ENCODE measurements around the gene ERC2. TPM values are rescaled to one million over a fixed set of nuclear protein-coding genes. Genes with fewer than 3 reads are reported as not detected.

Gene ERC2
- total and polyA plus RNA-seq, 2 of the 8 experiments (the other 6 are each of a cell fraction or from before 2014, with no cell fraction given) = 16.4 to 22.8 TPM

GRCh38 chr3:55571216-55571813, 897.0 kb downstream of the ERC2 start:
- Histone ChIP-seq H3K23me2 (ENCODE audit: low read depth, low read length) (no peaks in the 10 kb centered on the region), H3K23ac (ENCODE audit: insufficient read length) (no peak overlapping the region), H3K27ac (ENCODE audit: low read depth, low read length) (peak overlapping the region; percentile 38; the same call in 1 of the 2 replicates), H2BK15ac (ENCODE audit: low read length) (peak overlapping the region; percentile 3; the same call in 1 of the 2 replicates), H3K9me3 (ENCODE audit: insufficient read depth in 2 of 2, low read depth in 1 of 2, low read length in 1 of 2) (no peaks in the 10 kb centered on the region), H3K14ac (ENCODE audit: insufficient read length) (no peak overlapping the region), H4K91ac (replicated peaks; ENCODE audit: insufficient read length, low read length) (peak overlapping the region; percentile 22), H3K9ac (replicated peaks in 1 of 4; ENCODE audit: extremely low read depth in 1 of 4, low read depth in 3 of 4, low read length in 3 of 4) (peak overlapping the region in 1 of 4 experiments; percentile 16; a peak in 1 of 7 replicates), H2AFZ (ENCODE audit: low read length) (no peak overlapping the region), H3K4me1 (replicated peaks in 1 of 4; ENCODE audit: control insufficient read depth in 3 of 4, insufficient read depth in 4 of 4, low read length in 3 of 4) (peaks cover 8 to 19% (median 15%) of the 10 kb centered on the region in 4 experiments), H2BK20ac (ENCODE audit: low read length) (peak overlapping the region; percentile 24; the same call in 1 of the 2 replicates), H2AK5ac (ENCODE audit: low read depth, low read length) (no peak overlapping the region), H3K79me1 (ENCODE audit: low read depth, low read length) (no peaks in the 10 kb centered on the region), H3K4me2 (ENCODE audit: insufficient read depth in 1 of 2, low read depth in 2 of 2, low read length in 2 of 2) (peak overlapping the region; percentile 26 to 46), H3K56ac (replicated peaks; ENCODE audit: insufficient read length, low read depth, low read length) (no peak overlapping the region), H4K20me1 (replicated peaks in 1 of 2; ENCODE audit: control insufficient read depth in 1 of 2, insufficient read depth in 2 of 2, low read length in 2 of 2) (no peaks in the 10 kb centered on the region), H3K79me2 (ENCODE audit: control insufficient read depth in 1 of 2, insufficient read depth in 2 of 2, low read length in 2 of 2) (no peaks in the 10 kb centered on the region), H3K4me3 (ENCODE audit: extremely low read depth in 1 of 4, insufficient read depth in 2 of 4, low read depth in 3 of 4, low read length in 4 of 4) (no peak overlapping the region), H3K4ac (replicated peaks; ENCODE audit: insufficient read length, low read depth, low read length) (no peak overlapping the region), H3K36me3 (ENCODE audit: control insufficient read depth in 2 of 4, insufficient read depth in 4 of 4, low read length in 3 of 4) (no peaks in the 10 kb centered on the region), H3K18ac (ENCODE audit: extremely low read depth, low read length) (peak overlapping the region; percentile 62), H2BK5ac (ENCODE audit: low read depth, low read length) (peak overlapping the region; percentile 95; the same call in 1 of the 2 replicates), H4K5ac (ENCODE audit: insufficient read length, low read depth, low read length) (no peak overlapping the region), H2BK12ac (ENCODE audit: low read depth, low read length) (peak overlapping the region; percentile 90), H4K8ac (ENCODE audit: extremely low read depth, insufficient read depth, low read length) (no peak overlapping the region), H3K27me3 (replicated peaks in 1 of 4; ENCODE audit: control insufficient read depth in 3 of 4, extremely low read depth in 1 of 4, insufficient read depth in 3 of 4, low read length in 3 of 4) (no peaks in the 10 kb centered on the region; a peak in 1 of 7 replicates), H2BK120ac (replicated peaks; ENCODE audit: low read depth, low read length) (peak overlapping the region; percentile 5)
- CTCF ChIA-PET (ENCODE audit: partially characterized antibody) = interaction anchor here (0.6 to 3.7 kb wide), 16 partner anchors 10 to 554 kb away, joined by 3 to 17 read pairs (median 4); no protein-coding TSS in a partner anchor
- FAIRE-seq (no peak), DNase-seq (ENCODE audit: low read depth in 1 of 2, low spot score in 2 of 2) (no peak)
- POLR2A ChIA-PET (ENCODE audit: partially characterized antibody) = interaction anchor here (0.8 to 1.6 kb wide), 8 partner anchors 8 to 87 kb away, joined by 3 to 5 read pairs (median 3); no protein-coding TSS in a partner anchor
- WGBS, 2 experiments (ENCODE audit: extremely low coverage in 1 of 2, insufficient coverage in 1 of 2, insufficient read length in 1 of 2, insufficient replicate concordance in 2 of 2, low coverage in 1 of 2, low lambda C conversion rate in 2 of 2, missing lambda C conversion rate in 1 of 2) = 21% methylated on average over 3 of the region's 3 CpGs; no CpG with 5 or more reads in 1 of the 2 experiments
- TF ChIP-seq CREB1 (IDR thresholded peaks at IDR 0.05) = no peak
- TF ChIP-seq ASH2L (IDR thresholded peaks at IDR 0.05; ENCODE audit: low read length) = no peak
- TF ChIP-seq, protein P1, sequence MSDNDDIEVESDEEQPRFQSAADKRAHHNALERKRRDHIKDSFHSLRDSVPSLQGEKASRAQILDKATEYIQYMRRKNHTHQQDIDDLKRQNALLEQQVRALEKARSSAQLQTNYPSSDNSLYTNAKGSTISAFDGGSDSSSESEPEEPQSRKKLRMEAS (IDR thresholded peaks at IDR 0.05) = no peak

Data from H1 (cell line).